GM21515 (cell line): ENCODE measurements around the gene ADD2.
"Not testable (repeated sequence)": the region's sequence is repeated elsewhere in the genome, so short reads cannot be mapped to it uniquely, and the experiment has no call there.

ENCODE experiments used
- ATAC-seq: cut with Tn5 transposase; IDR thresholded peaks from one replicate; pipeline ENCODE4 v1.9.1; 2021; ENCODE audit not compliant: unreplicated experiment

The ADD2 gene

GRCh38 chr2:70767699-70768589 lies at the start of gene ADD2:
ADD2 (minus strand) TSS chr2:70768200; CDS start chr2:70706408, 61,792 bp downstream.
- ATAC-seq, result no peak

DNA sequence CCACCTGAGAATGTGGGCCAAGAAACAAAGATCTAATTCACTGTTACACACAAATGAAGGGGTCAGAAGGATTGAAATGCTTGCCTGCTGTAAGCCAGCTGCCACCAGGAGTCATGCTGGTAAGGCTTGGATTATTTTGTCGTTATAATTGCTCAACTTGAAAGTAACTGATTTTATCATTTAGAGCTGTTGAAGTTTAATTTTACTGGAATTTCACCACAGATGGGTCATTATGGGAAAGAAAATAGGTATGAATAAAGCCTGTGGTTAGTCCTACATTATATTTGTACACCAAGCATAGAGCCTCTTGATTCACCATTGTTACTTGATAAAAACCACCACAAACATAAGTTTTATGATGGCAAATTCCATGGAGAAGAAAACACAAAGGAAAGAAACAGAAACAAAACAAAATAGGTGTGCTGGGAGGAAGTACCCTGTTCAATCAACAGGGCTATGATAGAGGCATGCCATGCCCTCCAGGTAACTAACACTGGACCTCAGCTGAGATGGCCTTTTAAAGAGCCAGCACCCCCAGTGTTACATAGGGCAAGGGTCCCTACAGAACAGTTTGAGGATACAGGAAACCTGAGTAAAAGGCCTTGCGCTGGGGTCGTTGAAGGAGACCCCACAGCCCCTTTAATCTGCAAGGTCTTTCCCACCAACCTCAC lies 49.4 kb upstream of the ADD2 start:
- no peak for ATAC-seq

DNA sequence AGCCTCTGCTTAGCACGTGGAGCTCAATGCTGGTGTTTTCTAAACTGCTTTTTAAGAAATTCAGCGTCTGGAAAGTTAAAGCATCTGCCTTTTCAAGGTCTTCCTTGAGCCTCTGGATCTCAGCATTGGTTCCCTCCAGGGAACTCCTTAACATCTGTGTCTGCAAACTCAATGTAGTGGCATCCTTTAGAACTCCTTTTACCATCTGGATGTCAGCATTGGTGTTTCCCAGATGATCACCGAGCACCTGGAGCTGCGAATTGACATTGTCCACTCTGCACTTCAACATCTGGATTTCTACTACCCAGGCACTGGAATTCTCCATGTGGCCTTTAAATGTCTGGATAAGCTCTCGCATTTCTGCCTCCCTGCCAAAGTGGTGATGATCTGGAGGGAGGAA lies 48.7 kb upstream of the ADD2 start:
- ATAC-seq, result no peak

GRCh38 chr2:70808983-70809958 lies 41.3 kb upstream of the ADD2 start:
- ATAC-seq, result no peak

DNA sequence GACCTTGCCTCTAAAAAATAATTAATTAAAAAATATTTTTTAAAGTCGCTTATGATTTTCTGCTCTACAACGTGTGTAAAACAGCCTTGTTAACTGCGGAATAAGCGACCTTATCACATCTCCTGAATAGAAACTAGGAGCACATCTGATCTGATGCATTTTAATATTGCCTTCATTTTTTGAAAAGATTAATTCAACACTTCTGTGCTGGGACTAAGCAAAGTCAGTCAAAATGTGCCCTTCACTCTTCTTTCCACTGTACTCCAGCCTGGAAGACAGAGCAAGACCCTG lies 39.8 kb upstream of the ADD2 start:
- no peak for ATAC-seq

DNA sequence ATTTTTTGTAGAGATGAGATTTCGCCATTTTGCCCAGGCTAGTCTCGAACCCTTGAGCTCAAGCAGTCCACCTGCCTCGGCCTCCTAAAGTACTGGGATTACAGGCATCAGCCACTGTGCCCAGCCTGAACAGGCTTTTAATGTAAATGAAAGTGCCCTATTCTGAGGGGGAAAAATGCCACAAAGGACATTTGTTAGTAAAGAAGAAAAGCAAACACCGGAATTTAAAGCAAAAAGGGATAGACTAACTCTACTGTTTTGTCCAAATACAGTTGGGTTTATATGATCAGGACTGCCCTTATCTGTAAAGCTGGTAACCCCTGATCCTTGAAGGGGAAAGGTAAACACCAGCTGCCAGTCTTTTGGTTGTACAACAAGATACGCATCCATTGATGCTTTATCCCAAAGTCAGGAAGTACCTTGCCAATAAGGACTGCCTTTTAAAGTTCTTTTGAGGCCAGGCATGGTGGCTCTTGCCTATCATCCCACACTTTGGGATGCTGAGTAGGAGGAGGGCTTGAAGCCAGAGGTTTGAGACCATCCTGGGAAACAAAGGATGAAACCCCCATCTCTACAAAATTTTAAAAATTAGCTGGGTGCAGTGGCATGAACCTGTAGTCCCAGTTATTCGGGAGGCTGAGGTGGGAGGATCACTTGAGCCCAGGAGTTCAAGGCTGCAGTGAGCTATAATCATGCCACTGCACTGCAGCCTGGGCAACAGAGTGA lies 39.3 kb upstream of the ADD2 start:
- ATAC-seq, result no peak

DNA sequence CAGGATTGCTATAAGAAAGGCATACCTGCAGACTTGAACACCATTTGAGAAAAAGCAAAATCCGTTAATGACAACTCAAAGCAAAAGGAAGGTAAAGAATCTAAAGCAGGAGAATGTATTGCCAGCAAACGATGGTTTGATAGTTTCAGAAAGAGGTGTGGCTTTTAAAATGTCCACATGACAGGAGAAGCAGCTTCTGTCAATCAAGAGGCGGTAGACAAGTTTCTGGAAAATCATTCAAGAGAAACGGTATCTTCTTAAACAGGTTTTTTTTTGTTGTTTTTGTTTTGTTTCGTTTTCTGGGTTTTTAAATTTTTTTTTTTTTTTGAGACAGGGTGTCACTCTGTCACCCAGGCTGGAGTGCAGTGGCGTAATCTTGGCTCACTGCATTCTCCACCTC lies 38.6 kb upstream of the ADD2 start:
- no peak for ATAC-seq

GRCh38 chr2:70806013-70806412 lies 38.0 kb upstream of the ADD2 start:
- ATAC-seq, result no peak

GRCh38 chr2:70801607-70802263 lies 33.7 kb upstream of the ADD2 start:
- no peak for ATAC-seq

DNA sequence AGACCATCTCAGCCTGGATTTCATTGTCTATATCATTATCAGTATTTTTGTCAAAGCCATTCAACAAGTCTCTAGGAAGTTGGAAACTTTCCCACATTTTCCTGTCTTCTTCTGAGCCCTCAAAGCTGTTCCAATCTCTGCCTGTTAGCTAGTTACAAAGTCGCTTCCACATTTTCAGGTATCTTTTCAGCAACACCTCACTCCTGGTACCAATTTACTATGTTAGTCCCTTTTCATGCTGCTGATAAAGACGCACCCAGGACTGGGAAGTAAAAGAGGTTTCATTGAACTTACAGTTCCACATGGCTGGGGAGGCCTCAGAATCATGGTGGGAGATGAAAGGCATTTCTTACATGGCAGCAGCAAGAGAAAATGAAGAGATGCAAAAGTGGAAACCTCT lies 31.7 kb upstream of the ADD2 start:
- no peak for ATAC-seq

DNA sequence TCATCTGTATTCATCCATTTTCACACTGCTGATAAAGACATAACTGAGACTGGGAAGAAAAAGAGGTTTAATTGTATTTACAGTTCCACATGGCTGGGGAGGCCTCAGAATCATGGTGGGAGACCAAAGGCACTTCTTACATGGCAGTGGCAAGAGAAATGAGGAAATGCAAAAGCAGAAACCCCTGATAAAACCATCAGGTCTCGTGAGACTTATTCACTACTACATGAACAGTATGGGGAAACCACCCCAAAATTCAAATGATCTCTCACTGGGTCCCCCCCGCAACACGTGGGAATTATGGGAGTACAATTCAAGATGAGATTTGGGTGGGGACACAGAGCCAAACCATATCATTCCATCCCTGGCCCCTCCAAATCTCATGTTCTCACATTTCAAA lies 30.0 kb upstream of the ADD2 start:
- not testable (repeated sequence) for ATAC-seq

DNA sequence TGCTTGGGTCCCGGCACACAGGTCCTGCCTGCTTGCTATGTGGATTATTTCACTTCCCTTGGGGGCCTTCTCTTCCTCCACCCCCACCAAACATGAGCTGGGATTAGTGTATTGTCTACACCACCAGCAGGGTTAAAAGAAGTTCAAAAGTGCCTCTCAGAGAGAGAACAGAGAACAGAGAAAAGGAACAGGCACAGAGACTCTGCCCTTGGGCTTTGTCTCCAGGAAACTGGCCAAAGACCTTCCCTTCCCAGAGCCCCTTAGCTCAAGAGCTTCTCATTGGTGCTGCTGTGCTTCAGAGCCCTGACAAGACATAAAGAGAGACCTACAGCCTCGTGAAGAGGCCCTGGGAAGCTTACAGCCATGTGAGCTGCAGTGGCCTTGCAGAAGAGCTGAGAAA lies 29.5 kb upstream of the ADD2 start:
- no peak for ATAC-seq

DNA sequence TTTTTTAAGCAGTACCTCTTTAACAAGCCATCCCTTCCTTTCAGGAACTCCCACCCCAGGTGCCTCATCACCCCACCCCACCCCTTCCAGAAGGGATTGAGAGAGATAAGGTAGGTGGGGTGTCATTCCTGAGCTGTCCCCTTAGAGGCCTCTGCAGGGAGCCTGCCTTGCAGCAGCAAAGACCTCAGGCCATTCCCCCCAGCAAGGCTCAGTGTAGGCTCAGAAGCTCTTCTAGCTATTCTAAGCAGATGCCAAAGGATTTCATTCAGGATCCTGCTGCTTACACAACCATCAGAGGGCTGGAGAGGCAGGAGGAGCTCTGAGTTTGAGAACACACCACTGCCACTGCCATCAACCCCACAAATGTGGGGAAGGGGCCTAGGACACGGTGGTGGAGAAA lies 28.3 kb upstream of the ADD2 start:
- ATAC-seq, result no peak

- ATAC-seq, result no peak
Measured at GRCh38 chr2:70795164-70795995, 27.4 kb upstream of the ADD2 start.

- ATAC-seq, result no peak
Measured at GRCh38 chr2:70793450-70793849, 25.4 kb upstream of the ADD2 start.

DNA sequence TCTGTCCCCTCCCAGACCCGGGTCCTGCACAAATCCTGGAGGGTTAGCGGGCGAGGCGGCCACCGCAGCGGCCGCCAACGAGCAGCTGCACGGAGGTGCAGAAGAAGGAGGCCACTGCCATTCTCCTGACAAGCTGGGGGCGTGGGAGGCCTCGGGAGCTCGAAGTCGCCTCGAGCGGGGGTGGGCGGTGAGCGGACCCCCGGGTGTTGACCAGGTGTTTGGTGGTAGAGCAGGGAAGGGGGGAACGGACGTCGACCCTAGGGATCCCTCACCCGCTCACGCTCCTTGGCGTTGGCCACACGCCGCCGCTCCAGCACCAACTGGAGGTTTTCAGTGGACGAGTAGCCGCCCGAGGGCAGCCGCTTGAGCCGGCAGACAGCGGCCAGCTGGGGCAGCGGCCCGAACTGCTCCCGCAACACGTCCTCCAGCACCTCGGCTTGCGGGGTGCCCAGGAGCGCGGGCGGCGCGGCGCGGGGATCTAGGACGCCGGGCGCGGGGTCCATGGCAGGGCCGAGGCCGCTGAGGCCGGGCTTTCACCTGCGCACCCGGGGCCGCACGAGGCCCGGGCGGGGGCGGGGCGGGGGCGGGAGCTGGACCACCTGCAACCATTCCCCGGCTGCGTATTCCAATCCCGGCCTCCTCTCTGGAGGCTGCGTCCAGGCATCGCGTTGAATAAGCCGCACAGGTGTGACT lies 22.3 kb upstream of the ADD2 start, which contains the start of gene FIGLA:
Gene FIGLA, minus strand, starts transcription at position 508 of the 693 bp plus-strand sequence. Its CDS starts 5 bp downstream, at position 503.
- no peak for ATAC-seq

GRCh38 chr2:70789304-70790135 lies 21.5 kb upstream of the ADD2 start:
- no peak for ATAC-seq
